ENCODE results near the gene SCFD2. TPM values are rescaled to one million over a fixed set of nuclear protein-coding genes. Genes with fewer than 3 reads are reported as not detected.

The SCFD2 gene
- total and polyA plus RNA-seq, 8 donors = 4.0 to 13.5 (median 8.9) TPM

DNA sequence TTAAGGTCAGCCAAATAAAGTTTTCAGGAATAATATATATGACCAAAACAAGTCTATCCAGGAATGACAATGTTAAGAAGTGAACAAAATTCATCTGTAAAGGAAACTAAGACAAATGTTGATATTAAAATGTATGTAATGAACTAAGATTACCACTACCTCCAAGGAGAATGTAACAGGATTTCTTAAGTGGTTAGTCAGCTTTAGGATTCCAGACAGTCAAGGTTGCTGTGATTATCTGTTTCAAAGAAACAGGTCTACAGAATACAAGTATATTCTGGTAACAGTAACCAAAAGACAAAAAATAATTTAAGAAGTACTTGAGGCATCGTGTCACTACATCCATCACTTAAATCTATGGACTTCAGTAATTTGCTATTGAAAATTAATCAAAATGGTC is 172.8 kb downstream of the SCFD2 start:
- Histone ChIP-seq H3K36me3 (no peaks in the 10 kb centered on the region), H3K4me1 (peaks cover 0 to under 1% (median 0%) of the 10 kb centered on the region in 3 donors), H3K4me3 (no peak overlapping the region), H3K27me3 (no peaks in the 10 kb centered on the region), H3K27ac (no peak overlapping the region), H3K9me3 (no peaks in the 10 kb centered on the region)
- ATAC-seq (no peak), FAIRE-seq (no peak), DNase-seq (no peak)
- WGBS, 2 donors = 81 to 83% methylated on average over 1 of the region's 1 CpG
- TF ChIP-seq, protein P1, sequence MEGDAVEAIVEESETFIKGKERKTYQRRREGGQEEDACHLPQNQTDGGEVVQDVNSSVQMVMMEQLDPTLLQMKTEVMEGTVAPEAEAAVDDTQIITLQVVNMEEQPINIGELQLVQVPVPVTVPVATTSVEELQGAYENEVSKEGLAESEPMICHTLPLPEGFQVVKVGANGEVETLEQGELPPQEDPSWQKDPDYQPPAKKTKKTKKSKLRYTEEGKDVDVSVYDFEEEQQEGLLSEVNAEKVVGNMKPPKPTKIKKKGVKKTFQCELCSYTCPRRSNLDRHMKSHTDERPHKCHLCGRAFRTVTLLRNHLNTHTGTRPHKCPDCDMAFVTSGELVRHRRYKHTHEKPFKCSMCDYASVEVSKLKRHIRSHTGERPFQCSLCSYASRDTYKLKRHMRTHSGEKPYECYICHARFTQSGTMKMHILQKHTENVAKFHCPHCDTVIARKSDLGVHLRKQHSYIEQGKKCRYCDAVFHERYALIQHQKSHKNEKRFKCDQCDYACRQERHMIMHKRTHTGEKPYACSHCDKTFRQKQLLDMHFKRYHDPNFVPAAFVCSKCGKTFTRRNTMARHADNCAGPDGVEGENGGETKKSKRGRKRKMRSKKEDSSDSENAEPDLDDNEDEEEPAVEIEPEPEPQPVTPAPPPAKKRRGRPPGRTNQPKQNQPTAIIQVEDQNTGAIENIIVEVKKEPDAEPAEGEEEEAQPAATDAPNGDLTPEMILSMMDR (IDR thresholded peaks at IDR 0.05) = no peak
- intact Hi-C loops (cut with DNase I) = loop anchor here in 2 of 3 donors (10.0 kb wide), 1 partner anchor 1042 kb away; no protein-coding TSS in a partner anchor

DNA sequence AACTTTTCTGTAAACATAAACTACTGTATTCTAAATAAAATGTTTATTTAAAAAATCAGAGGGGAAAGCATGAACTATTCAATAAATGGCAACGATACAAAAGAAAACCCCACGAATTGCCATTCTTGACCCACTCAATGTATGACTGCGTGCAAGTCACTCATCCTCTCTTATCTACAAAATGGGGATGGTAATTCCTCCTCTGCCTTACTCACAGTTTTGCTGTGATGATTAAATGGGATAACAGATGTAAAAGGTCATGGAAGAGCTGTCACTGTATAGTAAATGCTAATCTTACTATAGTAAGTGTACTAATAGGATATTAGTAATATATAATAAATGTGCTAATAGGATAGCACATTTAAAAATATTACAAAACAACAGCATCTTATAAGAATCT is 173.4 kb downstream of the SCFD2 start:
- TF ChIP-seq, protein P1 (IDR thresholded peaks at IDR 0.05) = no peak
- H3K36me3 ChIP-seq = no peaks in the 10 kb centered on the region
- DNase-seq (no peak), FAIRE-seq (no peak), ATAC-seq (no peak)
- intact Hi-C loops (cut with DNase I) = loop anchor here in 2 of 3 donors (10.0 kb wide), 1 partner anchor 1042 kb away; no protein-coding TSS in a partner anchor
- 87 to 94% methylated on average over 3 of the region's 3 CpGs for WGBS, 2 donors
- H3K4me3 ChIP-seq = no peak overlapping the region
- H3K4me1 ChIP-seq = peaks cover 4 to 7% (median 5%) of the 10 kb centered on the region in 3 donors
- H3K27me3 ChIP-seq = no peaks in the 10 kb centered on the region
- no peaks in the 10 kb centered on the region for H3K9me3 ChIP-seq
- no peak overlapping the region for H3K27ac ChIP-seq

DNA sequence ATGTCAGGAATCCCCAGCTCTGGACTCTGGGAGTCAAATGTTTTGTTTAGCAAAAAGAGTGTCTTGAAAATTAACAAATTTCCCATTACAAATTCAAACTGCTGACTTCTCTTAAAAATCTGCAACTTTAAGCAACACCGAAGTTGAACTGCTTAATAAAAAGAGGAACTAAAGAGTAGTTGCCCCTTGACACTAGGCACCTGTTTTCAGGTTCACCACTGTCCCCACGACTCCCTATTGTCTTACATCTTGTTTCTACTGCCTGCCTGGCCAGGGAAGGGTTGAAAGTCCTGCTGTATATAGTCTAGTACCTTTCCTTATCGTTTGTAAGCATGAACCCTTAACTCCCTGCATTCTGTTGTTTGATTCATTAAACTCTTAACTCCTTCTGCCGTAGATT is 173.9 kb downstream of the SCFD2 start:
- Histone ChIP-seq H3K36me3 (no peaks in the 10 kb centered on the region), H3K27ac (no peak overlapping the region), H3K27me3 (no peaks in the 10 kb centered on the region), H3K4me3 (no peak overlapping the region), H3K4me1 (peaks cover 4 to 10% (median 8%) of the 10 kb centered on the region in 3 donors), H3K9me3 (no peaks in the 10 kb centered on the region)
- DNase-seq = no peak
- no peak for FAIRE-seq
- ATAC-seq = no peak
- 78 to 82% methylated on average over 4 of the region's 4 CpGs for WGBS, 2 donors
- TF ChIP-seq, protein P1 (IDR thresholded peaks at IDR 0.05) = no peak
- intact Hi-C loops (cut with DNase I) = loop anchor here in 2 of 3 donors (10.0 kb wide), 1 partner anchor 1043 kb away; no protein-coding TSS in a partner anchor

DNA sequence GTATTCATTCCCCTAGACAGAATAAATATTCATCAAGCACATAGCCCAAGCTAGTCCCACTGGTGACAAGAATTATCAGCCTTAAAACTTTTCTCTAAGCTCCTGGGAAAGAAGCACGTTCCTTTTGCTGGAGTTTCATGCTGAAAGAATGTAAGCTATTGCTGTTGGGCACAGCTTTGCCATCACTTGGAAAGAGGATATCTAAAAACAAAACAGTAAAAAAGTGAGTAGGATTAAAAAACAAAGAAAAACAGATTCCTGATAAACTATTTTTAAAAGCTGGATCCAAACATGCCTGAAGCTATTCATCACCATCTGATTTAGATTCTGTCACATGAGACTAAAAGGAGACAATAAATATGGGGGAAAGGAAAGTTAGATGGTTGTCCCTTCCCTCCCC is 176.8 kb downstream of the SCFD2 start:
- DNase-seq = no peak
- no peak overlapping the region for H3K4me3 ChIP-seq
- FAIRE-seq = no peak
- TF ChIP-seq, protein P1 (IDR thresholded peaks at IDR 0.05) = no peak
- intact Hi-C loops (cut with DNase I) = no loop called here
- WGBS, 2 donors = 83 to 87% methylated on average over 1 of the region's 1 CpG
- H3K27ac ChIP-seq = no peak overlapping the region
- H3K4me1 ChIP-seq = peaks cover 4 to 10% (median 8%) of the 10 kb centered on the region in 3 donors
- ATAC-seq = no peak
- no peaks in the 10 kb centered on the region for H3K9me3 ChIP-seq
- H3K27me3 ChIP-seq = no peaks in the 10 kb centered on the region
- H3K36me3 ChIP-seq = no peaks in the 10 kb centered on the region

DNA sequence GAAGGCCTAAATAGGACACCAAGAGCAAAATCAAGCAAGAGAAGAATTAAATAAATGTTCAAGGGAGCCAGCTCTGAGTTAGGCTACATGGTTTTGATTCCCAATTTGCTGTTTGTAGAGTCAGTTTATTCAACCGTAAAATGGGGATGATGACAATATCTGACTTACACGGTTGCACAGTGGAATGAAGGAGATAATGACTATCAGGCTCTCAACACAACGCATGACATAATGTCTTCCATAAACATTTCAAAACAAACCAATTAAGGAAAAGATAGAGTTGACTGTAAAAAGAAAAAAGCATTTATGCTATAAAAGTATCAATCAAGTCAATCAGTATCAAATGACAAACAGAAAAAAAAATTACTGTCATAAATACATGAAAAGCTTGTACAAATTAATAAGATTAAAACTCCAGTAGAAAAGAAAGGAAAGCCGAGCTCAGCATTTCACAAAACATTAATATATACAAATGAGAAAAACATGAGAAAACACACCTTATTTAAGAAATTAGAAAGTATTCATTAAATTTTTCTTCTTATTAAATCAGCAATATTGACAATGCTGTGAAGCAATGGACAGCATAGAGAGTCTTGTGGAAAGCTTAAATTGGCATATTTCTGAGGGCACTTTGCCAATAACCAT is 179.0 kb downstream of the SCFD2 start:
- DNase-seq (no peak), ATAC-seq (no peak), FAIRE-seq (peak; percentile 72)
- Histone ChIP-seq H3K36me3 (no peaks in the 10 kb centered on the region), H3K4me1 (peaks cover 4 to 10% (median 8%) of the 10 kb centered on the region in 3 donors), H3K9me3 (no peaks in the 10 kb centered on the region), H3K27ac (no peak overlapping the region), H3K27me3 (no peaks in the 10 kb centered on the region), H3K4me3 (no peak overlapping the region)
- WGBS, 2 donors = 77 to 81% methylated on average over 4 of the region's 4 CpGs
- intact Hi-C loops (cut with DNase I) = no loop called here
- TF ChIP-seq, protein P1 (IDR thresholded peaks at IDR 0.05) = no peak
